HG03342 (cell line): ENCODE measurements around the gene MCC.

Experiments
- ATAC-seq: cut with Tn5 transposase; IDR thresholded peaks from one replicate; pipeline ENCODE4 v1.9.1; 2021; ENCODE audit warnings: mild to moderate bottlenecking, moderate library complexity; ENCODE audit not compliant: unreplicated experiment

MCC gene

DNA sequence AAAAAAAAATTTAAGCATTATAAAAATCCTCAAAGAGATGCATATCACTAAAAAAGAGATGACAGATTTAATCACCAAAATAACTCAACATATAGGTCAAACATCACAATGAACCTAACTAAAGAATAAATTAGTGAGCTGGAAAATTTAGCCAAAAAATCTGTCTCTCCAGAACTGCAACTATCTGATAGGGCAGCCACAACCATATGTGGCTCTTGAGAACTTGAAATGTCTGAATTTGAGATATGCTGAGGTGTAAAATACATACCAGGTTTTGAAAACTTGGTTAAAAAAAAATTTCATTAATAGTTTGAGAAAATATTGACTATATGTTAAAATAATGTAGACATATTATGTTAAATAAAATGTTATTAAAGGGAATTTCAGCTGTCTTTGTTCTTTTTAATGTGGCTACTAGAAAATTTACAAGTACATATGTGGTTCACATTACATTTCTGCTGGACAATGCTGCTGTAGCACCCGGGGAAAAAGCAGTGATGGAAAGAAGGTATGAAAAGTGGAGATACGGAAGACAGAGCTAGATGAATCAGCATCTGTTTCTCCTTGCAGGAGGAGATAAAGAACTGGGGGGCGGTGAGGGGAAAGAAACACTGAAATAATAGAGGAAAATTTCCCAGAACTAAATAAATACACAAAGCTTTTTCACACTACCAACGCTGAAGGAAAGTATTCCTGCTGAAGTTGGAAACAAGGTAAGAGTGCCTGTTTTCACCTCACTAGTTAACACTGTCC, 445.6 kb downstream of the MCC start:
- ATAC-seq: no peak

DNA sequence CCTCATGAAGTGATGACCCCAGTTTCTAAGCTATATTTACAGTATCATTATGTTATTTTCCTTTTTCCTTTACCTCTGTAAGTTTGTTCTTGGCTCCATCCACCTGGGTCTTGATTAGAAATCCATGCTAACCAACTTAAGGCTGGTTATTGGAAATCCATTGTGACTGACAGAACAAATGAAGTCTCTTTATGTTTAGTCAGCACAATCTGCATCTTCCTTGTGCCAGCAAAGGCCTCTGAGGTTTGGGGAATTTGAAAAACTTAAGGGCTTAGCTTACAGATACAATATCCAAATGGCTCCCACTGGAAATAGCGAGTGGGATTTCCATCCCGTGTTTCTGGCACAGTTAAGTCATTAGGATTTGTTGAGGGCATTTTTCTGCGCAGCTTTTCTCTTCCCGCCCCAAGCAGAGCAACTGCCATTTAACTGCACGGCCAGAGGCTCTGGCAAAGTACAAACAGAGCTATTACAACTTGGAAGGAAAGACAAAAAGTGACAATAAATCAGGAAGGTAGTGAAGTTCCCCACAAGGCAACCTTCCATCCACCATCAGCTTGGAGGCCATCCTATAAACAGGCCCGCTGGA, 447.5 kb downstream of the MCC start:
- ATAC-seq: no peak

DNA sequence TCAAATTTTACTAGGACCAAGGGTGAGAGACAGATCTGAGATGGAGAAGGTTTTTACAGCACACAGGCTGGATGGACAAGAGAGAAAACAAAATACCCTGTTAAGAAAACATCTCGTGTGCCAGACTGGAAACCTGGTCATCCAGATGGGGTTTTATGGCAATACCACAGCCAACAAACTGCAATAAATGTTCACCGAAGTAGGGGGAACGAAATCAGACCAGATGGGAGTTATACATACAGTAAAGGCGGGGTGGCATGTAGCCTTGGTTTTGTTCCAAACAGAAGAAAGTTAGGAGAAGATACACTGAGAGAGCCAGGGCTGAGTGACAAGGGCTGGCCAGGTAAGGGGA, 448.3 kb downstream of the MCC start:
- no peak for ATAC-seq

DNA sequence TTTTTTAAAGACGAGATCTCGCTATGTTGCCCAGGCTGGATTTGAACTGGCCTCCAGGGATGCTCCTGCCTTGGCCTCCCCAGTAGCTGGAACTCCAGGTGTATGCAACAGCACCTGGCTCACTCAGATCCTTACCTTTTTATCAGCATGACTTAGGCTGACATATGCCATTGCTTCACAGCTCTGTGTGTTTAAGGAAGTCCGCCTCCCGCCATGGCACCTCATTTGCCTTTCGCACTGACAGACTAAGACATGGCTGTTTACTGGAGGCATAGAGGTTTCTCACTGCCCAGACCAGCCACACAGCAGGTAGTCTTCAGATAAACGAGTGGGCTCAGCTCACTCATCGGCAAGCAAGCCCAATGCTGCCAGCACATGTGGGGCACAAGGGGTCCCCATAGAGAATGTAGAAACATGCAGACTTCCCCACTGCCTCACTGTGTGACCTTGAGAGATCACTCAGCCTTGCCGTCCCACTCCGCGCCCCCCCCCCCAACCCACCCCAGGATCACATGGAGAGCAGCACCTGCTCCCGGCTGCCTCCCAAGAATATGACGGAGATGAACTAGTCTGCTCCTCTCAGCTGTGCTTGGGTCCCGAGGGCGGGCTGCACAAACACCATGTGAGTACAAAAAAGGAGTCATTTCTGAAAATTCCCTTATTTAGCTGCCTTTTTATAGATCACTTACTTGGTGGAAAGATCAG, 448.9 kb downstream of the MCC start:
- no peak for ATAC-seq

DNA sequence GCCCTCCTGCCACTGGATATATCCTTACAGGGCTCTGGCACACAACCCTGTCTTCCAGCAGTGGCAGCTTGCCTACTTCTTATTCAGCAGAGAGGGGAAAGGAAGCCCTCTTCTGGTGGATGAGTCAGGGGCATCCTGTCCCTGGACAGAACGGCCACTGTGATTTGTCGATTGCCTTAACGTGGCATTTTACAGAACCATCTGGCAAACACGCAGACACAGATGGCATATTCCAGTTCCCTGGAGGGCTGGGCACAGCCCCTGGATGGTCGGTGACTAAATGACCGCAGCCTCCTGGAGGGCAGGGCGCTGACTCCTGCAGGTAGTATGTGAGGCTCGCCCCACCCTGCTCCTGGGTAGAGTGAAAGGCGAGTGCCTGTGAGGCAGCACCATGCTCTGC, 449.5 kb downstream of the MCC start:
- ATAC-seq: no peak

DNA sequence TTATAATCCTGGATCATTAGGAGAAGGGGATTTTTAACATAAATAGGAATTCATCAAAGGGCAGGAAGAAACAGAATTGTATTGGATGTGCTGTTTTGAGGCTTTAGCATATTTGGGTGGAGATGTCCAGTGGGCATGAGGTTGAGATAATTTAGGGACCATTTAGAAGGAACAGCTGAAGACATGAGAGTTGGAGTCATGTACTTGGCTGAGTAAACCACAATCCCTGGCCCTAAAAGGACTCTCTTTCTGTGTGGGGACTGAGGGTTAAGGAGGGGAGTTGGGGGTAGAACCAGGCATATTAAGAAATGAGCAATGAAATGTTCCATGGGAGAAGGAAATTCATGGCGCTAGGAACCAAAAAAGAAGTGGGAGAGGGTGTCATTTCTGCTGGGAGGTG, 450.1 kb downstream of the MCC start:
- no peak for ATAC-seq

DNA sequence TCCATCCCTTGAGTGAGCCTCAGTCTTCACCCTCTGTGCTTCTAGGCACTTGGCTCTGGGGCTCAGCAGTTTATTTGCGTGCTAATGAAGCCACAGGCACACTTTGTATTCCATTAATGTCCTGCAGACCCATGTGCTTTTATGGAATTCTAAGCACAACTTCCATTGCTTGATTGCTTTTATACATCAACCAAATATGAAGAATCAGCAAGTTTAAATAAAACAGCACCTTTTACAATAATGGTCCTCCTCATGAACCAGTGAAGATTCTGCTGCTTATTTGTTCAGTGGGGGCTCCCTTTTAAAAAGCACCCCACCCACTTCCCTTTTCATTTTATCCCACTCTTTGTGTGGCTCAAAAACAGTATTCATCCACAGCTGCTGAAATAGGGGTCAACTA, 451.4 kb downstream of the MCC start:
- ATAC-seq: no peak

DNA sequence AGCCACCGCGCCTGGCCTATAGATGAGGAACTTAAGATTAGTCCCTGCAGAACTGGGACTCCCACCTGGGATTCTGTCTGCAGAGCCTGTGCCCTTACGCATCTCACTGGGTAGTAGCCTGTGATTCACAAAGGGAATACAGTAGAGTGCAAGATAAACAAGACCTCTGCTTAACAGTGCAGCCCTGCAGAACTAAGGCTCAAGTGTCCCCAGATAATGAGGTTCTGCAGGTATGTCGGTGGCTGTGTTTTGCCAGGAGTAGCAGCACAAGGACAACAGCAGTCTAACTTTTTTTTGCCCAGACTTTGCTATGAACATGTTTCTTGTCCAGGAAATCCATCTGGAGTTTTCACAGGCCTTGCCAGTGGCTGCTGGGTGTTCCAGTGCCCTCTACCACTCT, 451.9 kb downstream of the MCC start:
- no peak for ATAC-seq

DNA sequence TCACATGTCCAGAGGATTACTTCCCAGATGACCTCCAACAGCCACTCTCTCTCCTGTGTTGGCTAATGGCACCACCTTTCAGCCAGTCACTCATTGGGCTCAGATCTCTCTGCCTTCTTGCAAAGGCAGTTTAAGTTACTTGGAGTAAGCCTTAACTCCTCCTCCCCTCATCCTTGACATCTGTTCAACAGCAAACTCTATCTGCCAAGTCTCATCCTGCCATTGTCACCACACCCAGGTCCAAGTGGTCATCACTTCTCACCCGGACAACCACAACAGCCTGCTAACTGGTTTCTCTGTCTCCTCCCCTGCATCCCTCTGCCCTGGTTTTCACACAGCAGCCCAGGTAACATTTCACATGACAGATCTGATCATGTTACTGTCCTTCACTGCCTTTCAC, 453.2 kb downstream of the MCC start:
- no peak for ATAC-seq

DNA sequence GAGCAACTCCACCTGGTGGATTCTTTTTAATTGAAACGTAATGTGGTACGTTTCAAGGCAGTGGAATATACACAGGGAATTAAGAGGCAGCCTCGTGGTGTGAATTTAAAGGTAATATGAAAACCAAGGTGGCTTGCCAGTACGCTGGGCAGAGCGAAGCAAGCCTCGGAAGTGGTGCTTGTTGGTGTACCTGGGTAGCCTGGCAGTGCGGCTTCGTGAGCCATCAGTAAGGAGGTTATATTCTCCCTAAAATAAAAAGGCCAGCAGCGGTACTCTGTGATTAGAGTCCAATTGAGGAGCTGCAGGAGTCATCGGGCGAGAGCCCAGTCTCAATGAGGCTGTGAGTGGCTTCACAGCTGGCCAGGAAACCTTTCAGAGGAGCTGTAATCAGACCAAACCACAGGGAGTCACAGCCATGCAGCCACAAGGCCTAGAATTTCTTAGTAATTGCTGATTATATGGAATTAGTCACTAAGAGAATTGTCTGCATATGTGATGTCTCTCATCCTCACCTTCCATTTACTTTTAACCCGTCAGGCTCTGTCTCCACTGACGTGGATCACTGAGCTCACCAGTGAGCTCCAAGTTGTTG, 454.0 kb downstream of the MCC start:
- ATAC-seq: no peak

DNA sequence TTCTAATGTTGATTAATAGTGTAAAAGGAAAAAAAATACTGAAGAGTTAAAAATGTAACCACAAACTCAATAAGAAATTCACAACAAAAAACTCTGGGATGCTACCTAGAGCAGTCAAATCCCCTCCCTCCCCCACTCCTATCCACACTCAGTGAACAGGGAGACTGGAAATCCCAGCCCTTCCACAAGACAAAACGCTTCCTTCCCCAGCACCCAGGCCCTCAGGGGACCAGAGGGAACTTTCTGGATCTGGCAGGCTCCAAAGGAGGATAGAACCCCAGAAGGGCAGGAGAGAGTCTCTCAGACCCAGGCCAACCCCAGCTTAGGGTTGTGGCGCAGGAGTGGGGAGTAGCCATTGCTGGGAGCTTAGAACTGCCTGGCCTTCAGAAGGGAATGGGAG, 456.7 kb downstream of the MCC start:
- no peak for ATAC-seq

DNA sequence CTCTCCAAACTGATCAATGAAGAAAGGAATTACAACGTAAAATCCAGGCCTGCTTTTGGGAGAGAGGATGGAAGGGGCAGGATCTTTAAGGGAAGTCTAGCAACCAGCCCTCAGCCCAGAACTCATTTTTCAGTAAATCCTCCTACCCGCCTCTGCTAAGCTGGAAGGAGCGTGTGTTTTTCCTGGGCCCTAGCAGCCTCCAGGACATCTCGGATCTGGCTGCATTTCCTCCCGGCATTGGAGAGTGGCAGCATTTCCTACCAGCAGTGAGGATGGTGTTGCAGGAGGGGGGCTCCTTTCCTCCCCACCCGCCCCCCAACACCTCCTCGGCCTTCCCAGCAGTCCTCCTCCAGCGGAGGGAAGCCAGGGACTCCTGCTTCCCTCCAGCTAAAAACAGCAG, 457.1 kb downstream of the MCC start:
- no peak for ATAC-seq

DNA sequence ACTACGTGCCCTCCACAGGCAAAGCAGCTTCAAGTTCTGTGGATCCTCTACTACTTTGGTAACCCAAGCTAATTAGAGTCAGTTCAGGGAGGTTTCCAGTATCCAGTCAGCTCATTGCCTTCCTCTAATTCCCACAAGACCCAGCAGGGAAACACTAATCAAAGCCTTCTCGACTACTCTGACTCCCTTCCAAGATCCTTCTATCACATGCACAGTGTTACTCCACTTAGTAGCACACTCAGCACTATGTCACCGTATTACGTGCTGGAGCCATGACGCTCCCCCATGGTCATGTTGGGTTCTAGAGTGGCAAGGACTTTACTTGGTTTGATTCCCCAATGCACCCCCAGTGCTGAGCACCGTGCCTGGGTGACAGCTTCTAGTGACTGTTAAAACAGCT, 458.6 kb downstream of the MCC start:
- ATAC-seq: no peak

DNA sequence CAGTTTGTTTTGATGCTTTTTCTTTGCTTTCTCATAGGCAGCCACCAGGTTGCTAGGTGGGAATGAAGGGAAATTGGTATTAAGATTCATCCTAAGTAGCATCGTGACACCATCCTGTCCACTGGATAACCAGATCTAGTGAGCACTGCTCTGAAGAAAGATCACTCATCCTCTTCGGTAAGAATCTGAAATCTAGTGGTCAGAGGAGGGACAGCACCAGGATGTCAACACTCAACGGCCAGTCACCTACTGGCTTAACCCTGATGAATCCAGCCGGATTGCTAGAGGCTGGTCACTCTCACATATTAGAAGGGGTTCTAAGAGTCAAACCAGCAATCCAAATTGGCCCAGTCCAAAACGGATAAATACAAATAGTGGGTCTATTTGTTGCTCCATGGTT, 460.8 kb downstream of the MCC start:
- ATAC-seq: no peak

DNA sequence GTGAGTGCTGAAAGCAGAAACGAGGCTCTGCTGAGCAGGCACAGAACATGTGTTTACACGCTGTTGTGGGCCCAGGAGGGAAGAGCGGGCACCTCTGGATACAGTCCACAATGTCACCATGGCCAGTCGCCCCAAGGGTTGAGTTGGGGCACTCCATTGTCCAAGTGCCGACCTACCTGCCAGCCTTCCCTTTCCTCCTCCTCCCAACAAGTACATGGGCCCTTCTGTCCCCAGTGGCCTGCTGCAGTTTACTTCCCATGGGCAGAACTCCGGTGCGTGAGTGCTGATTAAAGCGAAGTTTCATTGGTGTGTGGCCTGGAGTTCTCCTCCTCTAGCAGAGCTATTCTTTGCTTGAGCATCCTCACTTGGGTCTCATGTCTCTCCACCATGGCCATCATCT, 461.2 kb downstream of the MCC start:
- ATAC-seq: no peak

DNA sequence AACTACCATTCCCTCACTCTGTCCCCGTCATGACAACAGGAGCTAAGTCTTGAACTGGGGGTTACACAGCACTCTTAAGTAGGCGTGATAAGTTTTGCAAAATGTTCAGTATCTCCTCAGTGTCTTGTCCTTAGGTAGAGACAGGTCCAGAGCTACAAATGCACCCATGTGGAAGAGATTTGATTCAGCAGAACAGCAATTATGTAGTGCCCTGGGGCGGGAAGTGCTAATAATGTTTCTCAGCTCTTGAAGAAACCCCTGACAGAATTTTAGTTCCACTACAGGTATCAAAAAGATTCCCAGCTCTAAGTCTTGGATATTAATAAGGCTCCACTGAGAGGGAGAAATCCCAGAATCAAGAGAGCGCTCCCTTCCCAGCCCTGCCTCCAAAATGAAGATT, 462.0 kb downstream of the MCC start:
- no peak for ATAC-seq

DNA sequence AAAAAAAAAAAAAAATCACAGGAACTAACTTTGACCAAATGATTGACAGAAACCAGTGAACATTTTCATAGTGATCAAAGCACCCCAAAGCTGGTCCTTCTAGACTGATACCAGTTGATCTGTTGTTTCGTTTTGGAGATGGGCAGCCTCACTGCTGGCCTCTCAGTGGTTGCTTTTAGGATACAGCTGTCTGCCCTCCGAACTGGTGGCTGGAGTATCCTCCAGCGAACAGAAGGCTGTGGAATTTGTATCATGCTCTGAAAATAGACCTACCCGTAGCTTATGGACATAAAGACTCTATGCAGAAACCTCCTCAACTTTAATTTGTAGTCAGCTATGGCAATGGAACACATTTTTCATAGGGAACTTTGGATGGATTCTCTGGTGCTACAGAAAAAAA, 462.7 kb downstream of the MCC start:
- no peak for ATAC-seq

DNA sequence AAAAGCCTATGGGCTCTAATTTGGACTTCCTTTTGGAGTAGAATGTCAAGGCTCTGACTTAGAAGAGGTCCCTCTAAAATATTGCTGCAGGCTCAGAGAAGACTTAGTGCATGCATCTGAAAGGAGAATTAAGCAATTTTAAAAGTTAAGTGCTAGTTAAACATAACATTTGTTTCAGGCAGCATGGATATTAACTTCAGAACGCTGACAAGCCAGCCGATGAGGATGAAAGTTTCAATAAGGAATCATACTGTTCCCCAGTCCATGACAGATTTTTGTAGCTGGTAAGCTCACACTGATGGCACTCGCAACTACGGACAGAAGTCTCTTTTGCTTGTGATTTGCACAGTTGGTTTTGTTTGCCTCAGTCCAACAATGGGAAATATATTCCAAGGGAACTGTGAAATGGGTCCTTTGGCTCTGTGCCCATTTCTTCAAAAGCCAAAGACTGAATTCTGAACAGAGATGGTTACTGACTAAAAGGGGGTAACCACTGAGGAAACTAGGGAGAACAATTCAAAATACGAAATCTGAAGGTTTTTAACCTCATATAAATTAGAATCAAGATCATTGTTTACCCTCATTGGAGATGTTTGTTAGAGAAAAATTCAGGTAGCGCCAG, 464.1 kb downstream of the MCC start:
- ATAC-seq: no peak

DNA sequence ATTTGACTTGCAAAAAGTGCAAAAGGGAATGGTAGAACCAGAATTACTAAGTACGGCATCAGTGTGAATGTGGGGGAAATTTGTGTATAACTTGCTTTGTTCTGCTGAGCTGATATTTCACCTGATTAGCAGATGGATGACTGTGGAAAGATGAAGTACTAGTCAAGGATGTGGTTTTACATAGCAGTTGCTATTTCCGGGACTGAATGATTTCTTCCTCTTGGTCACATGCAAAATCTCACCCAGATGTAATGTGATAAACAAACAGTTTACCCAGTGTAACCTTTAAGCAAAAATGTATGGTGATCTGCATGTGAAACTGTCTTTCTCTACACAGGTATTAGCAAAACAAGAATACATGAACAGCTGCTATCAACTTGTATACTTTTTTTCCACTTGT, 465.6 kb downstream of the MCC start:
- ATAC-seq: peak; percentile 78

DNA sequence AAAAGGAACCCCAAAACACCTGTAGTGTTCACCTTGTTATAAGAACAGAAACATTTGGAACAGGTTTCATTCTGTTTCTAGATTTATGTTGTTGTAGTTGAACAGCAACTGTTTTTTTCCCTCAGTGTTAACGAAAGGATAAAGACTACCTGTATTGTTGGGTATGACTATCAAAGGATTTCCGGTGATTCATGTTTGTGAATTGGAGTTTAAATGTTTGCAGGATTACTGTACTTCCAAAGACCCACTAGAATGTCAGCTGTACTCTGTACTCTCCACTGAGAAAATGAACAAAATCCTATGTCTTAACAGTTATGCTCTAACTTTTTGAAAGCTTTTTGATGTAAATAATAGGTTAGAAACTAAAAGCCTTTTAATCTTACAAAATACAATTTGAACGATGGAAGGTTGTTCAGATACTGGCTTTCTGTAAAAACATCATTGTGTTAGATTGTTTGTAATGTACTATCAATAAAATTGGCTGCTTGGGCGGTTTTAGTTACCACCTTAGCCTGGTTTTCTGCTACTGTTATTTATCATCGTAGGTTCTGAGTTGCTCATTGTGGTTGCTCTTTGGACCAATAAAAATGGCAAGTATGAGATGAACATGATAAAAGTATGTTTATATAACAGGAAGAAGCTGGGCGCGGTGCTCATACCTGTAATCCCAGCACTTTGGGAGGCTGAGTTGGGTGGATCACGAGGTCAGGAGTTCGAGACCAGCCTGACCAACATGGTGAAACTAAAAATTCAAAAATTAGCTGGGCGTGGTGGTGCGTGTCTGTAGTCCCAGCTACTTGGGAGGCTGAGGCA, 467.6 kb downstream of the MCC start:
- no peak for ATAC-seq
